ENCODE results near the gene RAB3IL1.

DNA sequence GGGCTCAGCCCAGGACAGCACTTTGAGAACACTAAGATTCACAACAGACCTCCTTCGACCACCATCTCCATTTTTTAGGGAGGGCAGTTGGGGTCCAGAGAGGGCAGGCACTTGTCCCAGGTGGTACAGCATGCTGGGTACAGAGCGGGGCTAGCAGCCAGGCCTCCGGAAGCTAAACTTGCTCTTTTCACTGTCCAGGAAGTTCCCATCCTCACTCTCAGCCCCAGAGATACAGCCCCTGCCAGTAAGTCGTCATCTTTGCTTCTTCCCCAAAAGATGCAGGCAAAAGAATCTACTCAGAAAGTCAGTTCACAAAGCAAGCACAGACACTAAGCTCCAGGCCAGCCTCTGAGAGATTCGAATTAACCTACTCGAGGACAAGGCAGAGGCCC, 6.7 kb upstream of the RAB3IL1 start:
- TF ChIP-seq, protein P1, sequence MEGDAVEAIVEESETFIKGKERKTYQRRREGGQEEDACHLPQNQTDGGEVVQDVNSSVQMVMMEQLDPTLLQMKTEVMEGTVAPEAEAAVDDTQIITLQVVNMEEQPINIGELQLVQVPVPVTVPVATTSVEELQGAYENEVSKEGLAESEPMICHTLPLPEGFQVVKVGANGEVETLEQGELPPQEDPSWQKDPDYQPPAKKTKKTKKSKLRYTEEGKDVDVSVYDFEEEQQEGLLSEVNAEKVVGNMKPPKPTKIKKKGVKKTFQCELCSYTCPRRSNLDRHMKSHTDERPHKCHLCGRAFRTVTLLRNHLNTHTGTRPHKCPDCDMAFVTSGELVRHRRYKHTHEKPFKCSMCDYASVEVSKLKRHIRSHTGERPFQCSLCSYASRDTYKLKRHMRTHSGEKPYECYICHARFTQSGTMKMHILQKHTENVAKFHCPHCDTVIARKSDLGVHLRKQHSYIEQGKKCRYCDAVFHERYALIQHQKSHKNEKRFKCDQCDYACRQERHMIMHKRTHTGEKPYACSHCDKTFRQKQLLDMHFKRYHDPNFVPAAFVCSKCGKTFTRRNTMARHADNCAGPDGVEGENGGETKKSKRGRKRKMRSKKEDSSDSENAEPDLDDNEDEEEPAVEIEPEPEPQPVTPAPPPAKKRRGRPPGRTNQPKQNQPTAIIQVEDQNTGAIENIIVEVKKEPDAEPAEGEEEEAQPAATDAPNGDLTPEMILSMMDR (IDR thresholded peaks at IDR 0.05): no peak
- TF ChIP-seq POLR2A (IDR thresholded peaks at IDR 0.05; ENCODE audit: low read depth) (no peak), POLR2AphosphoS5 (IDR thresholded peaks at IDR 0.05) (no peak), EP300 (IDR thresholded peaks at IDR 0.05) (no peak)
